Measurements from ENCODE around the gene CALCB. TPM values are rescaled to one million over a fixed set of nuclear protein-coding genes. Genes with fewer than 3 reads are reported as not detected.

The CALCB gene
- total RNA-seq, 6 experiments from 2014 or later = 0.12 to 0.86 (median 0.29) TPM; not detected in 1

DNA sequence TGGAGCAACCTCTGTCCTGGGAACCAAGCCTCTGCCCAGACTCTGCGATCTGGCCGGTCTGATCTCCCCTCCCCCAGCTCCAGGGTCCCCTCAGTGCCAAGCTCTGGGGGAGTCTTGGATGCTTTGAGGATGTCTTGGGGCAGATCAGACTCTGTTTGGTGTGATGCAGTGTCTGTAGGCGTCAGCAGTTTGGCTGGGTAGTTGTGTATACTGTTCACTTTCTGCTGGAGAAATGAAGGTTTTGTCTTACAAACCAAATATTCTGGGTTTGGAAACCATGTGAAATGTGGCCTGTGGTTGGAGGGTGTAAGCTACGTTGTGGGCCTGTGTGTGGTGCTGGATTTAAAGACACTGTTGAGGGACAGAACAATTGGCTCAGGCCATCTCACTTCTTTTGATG lies 46.0 kb downstream of the CALCB start:
- no peaks in the 10 kb centered on the region for H3K36me3 ChIP-seq
- H3K4me1 ChIP-seq = peaks cover 0 to 6% (median 0%) of the 10 kb centered on the region in 4 donors
- intact Hi-C loops (cut with DNase I) = no loop called here
- TF ChIP-seq POLR2A (IDR thresholded peaks at IDR 0.05) = no peak
- no peak for TF ChIP-seq CTCF (IDR thresholded peaks at IDR 0.05)
- DNase-seq (no peak), ATAC-seq (no peak)
- no peaks in the 10 kb centered on the region for H3K9me3 ChIP-seq
- H3K27ac ChIP-seq = no peak overlapping the region
- H3K4me3 ChIP-seq = no peak overlapping the region
- no peaks in the 10 kb centered on the region for H3K27me3 ChIP-seq
- 64% methylated on average over 2 of the region's 4 CpGs for WGBS (ENCODE audit: insufficient coverage, low coverage, low lambda C conversion rate, missing lambda C conversion rate)

DNA sequence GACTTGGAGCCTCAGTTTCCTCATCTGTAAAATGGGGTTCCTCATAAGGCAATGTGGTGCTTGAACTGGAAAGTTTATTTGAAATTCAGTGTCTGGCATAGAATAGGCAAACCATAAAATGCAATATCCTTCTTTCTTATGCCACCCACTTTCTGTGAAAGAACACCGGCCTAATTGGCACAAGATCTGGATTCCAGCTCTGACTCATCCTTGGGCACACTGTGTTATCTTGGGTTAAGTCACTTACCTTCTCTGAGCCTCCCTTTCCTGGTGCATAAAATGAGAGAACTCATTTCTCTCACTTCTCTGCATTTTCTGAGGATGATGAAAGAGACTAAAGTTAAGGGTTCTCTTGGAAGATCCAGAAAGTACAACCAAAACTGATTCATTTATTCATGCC lies 46.4 kb downstream of the CALCB start:
- intact Hi-C loops (cut with DNase I) = no loop called here
- ATAC-seq = no peak
- H3K4me1 ChIP-seq = peaks cover 0 to 1% (median 0%) of the 10 kb centered on the region in 4 donors
- no peak overlapping the region for H3K4me3 ChIP-seq
- H3K36me3 ChIP-seq = no peaks in the 10 kb centered on the region
- no peak overlapping the region for H3K27ac ChIP-seq
- H3K27me3 ChIP-seq = no peaks in the 10 kb centered on the region
- no peak for TF ChIP-seq CTCF (IDR thresholded peaks at IDR 0.05)
- TF ChIP-seq POLR2A (IDR thresholded peaks at IDR 0.05) = no peak
- DNase-seq = no peak
- H3K9me3 ChIP-seq = no peaks in the 10 kb centered on the region
- WGBS (ENCODE audit: insufficient coverage, low coverage, low lambda C conversion rate, missing lambda C conversion rate) = 57% methylated on average over 1 of the region's 1 CpG

GRCh38 chr11:15123849-15124248 lies 50.5 kb downstream of the CALCB start:
- intact Hi-C loops (cut with DNase I) = no loop called here
- DNase-seq (no peak), ATAC-seq (no peak)
- Histone ChIP-seq H3K36me3 (no peaks in the 10 kb centered on the region), H3K4me3 (no peak overlapping the region), H3K4me1 (no peaks in the 10 kb centered on the region), H3K9me3 (no peaks in the 10 kb centered on the region), H3K27ac (no peak overlapping the region), H3K27me3 (no peaks in the 10 kb centered on the region)
- 60% methylated on average over 1 of the region's 1 CpG for WGBS (ENCODE audit: insufficient coverage, low coverage, low lambda C conversion rate, missing lambda C conversion rate)
- TF ChIP-seq POLR2A (IDR thresholded peaks at IDR 0.05) (no peak), CTCF (IDR thresholded peaks at IDR 0.05) (no peak)

DNA sequence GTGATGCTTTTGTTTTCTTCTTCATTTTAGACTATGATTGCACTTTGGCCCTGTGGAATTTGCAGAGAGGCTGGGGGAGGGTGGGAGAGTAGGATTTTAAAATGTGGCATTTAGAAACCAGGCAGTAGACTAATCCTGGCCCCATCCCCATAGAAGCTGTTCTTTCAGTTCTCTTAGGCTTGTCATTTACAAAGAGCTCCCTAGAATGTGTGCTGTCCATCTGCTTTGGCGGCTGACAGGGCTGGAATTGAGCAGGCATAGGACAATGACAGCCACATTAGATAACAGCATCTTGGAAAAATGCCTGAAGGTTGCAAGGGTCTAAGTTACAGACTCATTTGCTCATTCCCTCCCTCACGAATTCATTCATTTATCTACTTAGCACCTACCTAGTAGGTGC lies 51.1 kb downstream of the CALCB start:
- Histone ChIP-seq H3K27ac (no peak overlapping the region), H3K9me3 (no peaks in the 10 kb centered on the region), H3K4me3 (no peak overlapping the region), H3K27me3 (no peaks in the 10 kb centered on the region), H3K36me3 (no peaks in the 10 kb centered on the region), H3K4me1 (no peaks in the 10 kb centered on the region)
- TF ChIP-seq POLR2A (IDR thresholded peaks at IDR 0.05) (no peak), CTCF (IDR thresholded peaks at IDR 0.05) (no peak)
- 71% methylated on average over 2 of the region's 2 CpGs for WGBS (ENCODE audit: insufficient coverage, low coverage, low lambda C conversion rate, missing lambda C conversion rate)
- no peak for DNase-seq
- intact Hi-C loops (cut with DNase I) = no loop called here
- no peak for ATAC-seq

- ATAC-seq (no peak), DNase-seq (no peak)
- Histone ChIP-seq H3K9me3 (no peaks in the 10 kb centered on the region), H3K4me3 (no peak overlapping the region), H3K4me1 (no peaks in the 10 kb centered on the region), H3K27ac (no peak overlapping the region), H3K27me3 (no peaks in the 10 kb centered on the region), H3K36me3 (no peaks in the 10 kb centered on the region)
- WGBS (ENCODE audit: insufficient coverage, low coverage, low lambda C conversion rate, missing lambda C conversion rate) = 77% methylated on average over 6 of the region's 6 CpGs
- no peak for TF ChIP-seq POLR2A (IDR thresholded peaks at IDR 0.05)
- no peak for TF ChIP-seq CTCF (IDR thresholded peaks at IDR 0.05)
- intact Hi-C loops (cut with DNase I) = no loop called here
Observed at GRCh38 chr11:15127341-15127740, 53.9 kb downstream of the CALCB start.
